GM12873 (cell line): ENCODE results near the gene KAT8.

Experiments used
- CTCF ChIP-seq: IDR thresholded peaks from 2 replicates; pipeline ENCODE4 v1.5.1; 2012; ENCODE audit warnings: low read depth, mild to moderate bottlenecking, moderate library complexity, low read length, control low read depth; ENCODE audit not compliant: insufficient read depth; ENCODE audit errors: missing control alignments

KAT8 gene

GRCh38 chr16:31080756-31081419, 36.6 kb upstream of the KAT8 start:
- no peak for TF ChIP-seq CTCF

GRCh38 chr16:31081428-31082351, 35.8 kb upstream of the KAT8 start:
- TF ChIP-seq CTCF: no peak

GRCh38 chr16:31082368-31083045, 35.0 kb upstream of the KAT8 start:
- TF ChIP-seq CTCF: no peak

- TF ChIP-seq CTCF: no peak
These were observed 34.4 kb upstream of the KAT8 start for GRCh38 chr16:31083081-31083480.

- TF ChIP-seq CTCF: no peak
These were observed 33.9 kb upstream of the KAT8 start for GRCh38 chr16:31083556-31083955.

GRCh38 chr16:31083981-31084380, 33.5 kb upstream of the KAT8 start:
- TF ChIP-seq CTCF: no peak
